H9 (cell line): ENCODE measurements around the gene CUL4A. TPM values are rescaled to one million over a fixed set of nuclear protein-coding genes. Genes with fewer than 3 reads are reported as not detected.

ENCODE experiments used
- DNase-seq: peaks from one replicate; pipeline ENCODE4 v3.0.0-alpha.2; 2017
- H2AFZ ChIP-seq: one replicate; pipeline ENCODE4 v1.6.1; 2013; ENCODE audit warnings: mild to moderate bottlenecking, low read length, control low read depth, moderate library complexity
- H2AK5ac ChIP-seq: 2 replicates; pipeline ENCODE4 v1.6.1; 2013; ENCODE audit warnings: low read length, control low read depth, mixed read lengths; ENCODE audit not compliant: insufficient read length
- H2BK120ac ChIP-seq: one replicate; pipeline ENCODE4 v1.6.1; 2013; ENCODE audit warnings: low read depth, mild to moderate bottlenecking, low read length, control low read depth, inconsistent platforms; ENCODE audit not compliant: poor library complexity, severe bottlenecking
- H2BK12ac ChIP-seq: 2 replicates; pipeline ENCODE4 v1.6.1; 2013; ENCODE audit warnings: low read length, control low read depth, mixed read lengths, low read depth; ENCODE audit not compliant: insufficient read length
- H2BK15ac ChIP-seq: 2 replicates; pipeline ENCODE4 v1.6.1; 2013; ENCODE audit warnings: low read depth, low read length, control low read depth
- H2BK20ac ChIP-seq: one replicate; pipeline ENCODE4 v1.6.1; 2013; ENCODE audit warnings: low read depth, mild to moderate bottlenecking, low read length, control low read depth, inconsistent platforms; ENCODE audit not compliant: poor library complexity, severe bottlenecking
- H2BK5ac ChIP-seq: 2 replicates; pipeline ENCODE4 v1.6.1; 2013; ENCODE audit warnings: low read length, control low read depth, mixed read lengths; ENCODE audit not compliant: insufficient read length
- H3K14ac ChIP-seq: 2 replicates; pipeline ENCODE4 v1.6.1; 2013; ENCODE audit warnings: low read length, control low read depth; ENCODE audit not compliant: insufficient read depth
- H3K18ac ChIP-seq: 2 replicates; pipeline ENCODE4 v1.6.1; 2013; ENCODE audit warnings: low read depth, mild to moderate bottlenecking, mixed read lengths, low read length, control low read depth; ENCODE audit not compliant: insufficient read length
- H3K23ac ChIP-seq: 2 replicates; pipeline ENCODE4 v1.6.1; 2013; ENCODE audit warnings: low read length, control low read depth, mixed read lengths, low read depth; ENCODE audit not compliant: insufficient read length
- H3K23me2 ChIP-seq: 2 replicates; pipeline ENCODE4 v1.6.1; 2013; ENCODE audit warnings: low read depth, mild to moderate bottlenecking, mixed read lengths, low read length, control low read depth; ENCODE audit not compliant: insufficient read length, poor library complexity, severe bottlenecking
- H3K27ac ChIP-seq: 2 replicates; pipeline ENCODE4 v1.5.1; 2013; ENCODE audit warnings: low read length, control low read depth, mixed read lengths, low read depth; ENCODE audit not compliant: insufficient read length
- H3K27me3 ChIP-seq: 2 replicates; pipeline ENCODE4 v1.6.1; 2013; ENCODE audit warnings: low read length, control low read depth, inconsistent platforms; ENCODE audit not compliant: insufficient read depth
- H3K4ac ChIP-seq: 2 replicates; pipeline ENCODE4 v1.6.1; 2013; ENCODE audit warnings: low read depth, mild to moderate bottlenecking, control low read depth, inconsistent platforms, low read length, moderate library complexity
- H3K4me1 ChIP-seq: 2 replicates; pipeline ENCODE4 v1.6.1; 2013; ENCODE audit warnings: low read length, control low read depth, inconsistent platforms; ENCODE audit not compliant: insufficient read depth
- H3K4me2 ChIP-seq: 2 replicates; pipeline ENCODE4 v1.6.1; 2013; ENCODE audit warnings: low read length, control low read depth, mixed read lengths; ENCODE audit not compliant: insufficient read length, insufficient read depth
- H3K56ac ChIP-seq: 2 replicates; pipeline ENCODE4 v1.6.1; 2013; ENCODE audit warnings: low read depth, mild to moderate bottlenecking, mixed read lengths, low read length, control low read depth; ENCODE audit not compliant: insufficient read length
- H3K79me1 ChIP-seq: 2 replicates; pipeline ENCODE4 v1.6.1; 2013; ENCODE audit warnings: low read depth, mild to moderate bottlenecking, moderate library complexity, low read length, control low read depth, inconsistent platforms; ENCODE audit not compliant: insufficient read depth, poor library complexity, severe bottlenecking
- H3K79me2 ChIP-seq: 2 replicates; pipeline ENCODE4 v1.6.1; 2013; ENCODE audit warnings: low read length, control low read depth, inconsistent platforms; ENCODE audit not compliant: insufficient read depth
- H3K9ac ChIP-seq: 2 replicates; pipeline ENCODE4 v1.6.1; 2013; ENCODE audit warnings: low read length, control low read depth, mixed read lengths; ENCODE audit not compliant: insufficient read length; ENCODE audit errors: extremely low read depth
- H3K9me3 ChIP-seq: one replicate; pipeline ENCODE4 v1.6.1; 2013; ENCODE audit warnings: low read depth, low read length, inconsistent platforms; ENCODE audit not compliant: control insufficient read depth
- H3T11ph ChIP-seq: one replicate; pipeline ENCODE4 v1.6.1; 2013; ENCODE audit warnings: mild to moderate bottlenecking, low read length, control low read depth, inconsistent platforms
- H4K20me1 ChIP-seq: one replicate; pipeline ENCODE4 v1.6.1; 2013; ENCODE audit not compliant: control insufficient read depth, insufficient read length, insufficient read depth
- H4K5ac ChIP-seq: 2 replicates; pipeline ENCODE4 v1.6.1; 2013; ENCODE audit warnings: low read depth, mild to moderate bottlenecking, mixed read lengths, low read length, control low read depth; ENCODE audit not compliant: insufficient read length
- H4K8ac ChIP-seq: replicated peaks from 2 replicates; pipeline ENCODE4 v1.6.1; 2013; ENCODE audit warnings: low read length, control low read depth, mixed read lengths, low read depth; ENCODE audit not compliant: insufficient read length
- H4K91ac ChIP-seq: 2 replicates; pipeline ENCODE4 v1.6.1; 2013; ENCODE audit warnings: low read depth, mild to moderate bottlenecking, moderate library complexity, mixed read lengths, low read length, control low read depth; ENCODE audit not compliant: insufficient read length
- H3K27ac Mint-ChIP-seq, 3 experiments: 2 replicates in 2 of 3; 3 replicates in 1 of 3; pipeline ENCODE4 v1.8.0; 2020 to 2021; ENCODE audit warnings: mixed read lengths in 3 of 3, mild to moderate bottlenecking in 1 of 3, moderate library complexity in 1 of 3
- H3K27me3 Mint-ChIP-seq: 2 replicates; pipeline ENCODE4 v1.8.0; 2021; ENCODE audit warnings: low read depth, mild to moderate bottlenecking, moderate library complexity, mixed read lengths
- H3K36me3 Mint-ChIP-seq, 3 experiments: 2 replicates in 2 of 3; 3 replicates in 1 of 3; pipeline ENCODE4 v1.8.0; 2020 to 2021; ENCODE audit warnings: low read depth in 3 of 3, mixed read lengths in 3 of 3; ENCODE audit not compliant: insufficient read depth in 1 of 3
- H3K4me1 Mint-ChIP-seq, 2 experiments: 2 replicates each; pipeline ENCODE4 v1.8.0; 2020; ENCODE audit warnings: mixed read lengths in 2 of 2
- H3K4me3 Mint-ChIP-seq, 2 experiments: 2 replicates in 1 of 2; 3 replicates in 1 of 2; pipeline ENCODE4 v1.8.0; 2020 to 2021; ENCODE audit warnings: mild to moderate bottlenecking in 2 of 2, mixed read lengths in 2 of 2, moderate library complexity in 1 of 2
- H3K9me3 Mint-ChIP-seq, 2 experiments: 2 replicates in 1 of 2; 3 replicates in 1 of 2; pipeline ENCODE4 v1.8.0; 2020; ENCODE audit warnings: mild to moderate bottlenecking in 2 of 2, mixed read lengths in 2 of 2, moderate library complexity in 1 of 2
- CTCF ChIP-seq: fragments of 200-600 bp; sonication (generic); conservative IDR thresholded peaks from 3 replicates; pipeline ENCODE4 v1.8.0; 2021; ENCODE audit warnings: antibody characterized with exemption, mild to moderate bottlenecking
- whole genome bisulfite sequencing: extraction: QIAGEN DNeasy Blood & Tissue Kit; methylation state at CpG from one replicate; pipeline ENCODE4 v1.1.7; 2013; ENCODE audit warnings: missing lambda C conversion rate, low lambda C conversion rate, mixed read lengths; ENCODE audit not compliant: insufficient read length; ENCODE audit errors: extremely low coverage; 5-methylcytosine and 5-hydroxymethylcytosine counted together
- total RNA-seq: library from RNA; stranded (reverse); gene quantifications from 2 replicates; pipeline ENCODE4 v1.2.1, GENCODE V29; 2021

CUL4A gene
- total RNA-seq, 1 experiment from 2014 or later, result 97.9 TPM

GRCh38 chr13:113169277-113170272 lies 39.8 kb upstream of the CUL4A start:
- Histone ChIP-seq H3K79me1 (no peaks in the 10 kb centered on the region), H3T11ph (no peak overlapping the region), H3K23ac (no peak overlapping the region), H2BK120ac (no peak overlapping the region), H3K56ac (no peak overlapping the region), H4K5ac (no peak overlapping the region), H2BK12ac (no peak overlapping the region), H4K20me1 (no peaks in the 10 kb centered on the region), H2AFZ (no peak overlapping the region), H3K4me1 (no peaks in the 10 kb centered on the region), H3K79me2 (no peaks in the 10 kb centered on the region), H2BK5ac (no peak overlapping the region), H3K4ac (no peak overlapping the region), H3K27ac (no peak overlapping the region), H3K9me3 (no peaks in the 10 kb centered on the region), H4K8ac (no peak overlapping the region), H2BK20ac (no peak overlapping the region), H3K18ac (no peak overlapping the region), H2BK15ac (no peak overlapping the region), H3K14ac (no peak overlapping the region), H3K4me2 (no peak overlapping the region), H3K27me3 (no peaks in the 10 kb centered on the region), H2AK5ac (no peak overlapping the region), H3K9ac (no peak overlapping the region), H4K91ac (no peak overlapping the region), H3K23me2 (no peaks in the 10 kb centered on the region)
- Mint-ChIP-seq H3K27me3 (no peaks in the 10 kb centered on the region), H3K9me3 (no peaks in the 10 kb centered on the region), H3K4me3 (no peak overlapping the region; a peak in 1 of 5 replicates), H3K4me1 (peaks cover 12 to 18% of the 10 kb centered on the region in 2 experiments), H3K27ac (peak overlapping the region; percentile 29 to 94 (median 69)), H3K36me3 (peaks cover 12 to 50% (median 26%) of the 10 kb centered on the region in 3 experiments; a peak in 5 of 7 replicates)
- DNase-seq, result no peak
- TF ChIP-seq CTCF, result no peak
- WGBS, result no CpG with 5 or more reads among the region's 13 CpGs
